Tibial nerve (tissue), 4 donors: ENCODE measurements around the gene RNF20. TPM values are rescaled to one million over a fixed set of nuclear protein-coding genes. Genes with fewer than 3 reads are reported as not detected.
"Not testable (repeated sequence)": the region's sequence is repeated elsewhere in the genome, so short reads cannot be mapped to it uniquely, and the experiment has no call there.

Experiments
- DNase-seq, 2 donors: peaks; one replicate each; pipeline ENCODE4 v3.0.0-alpha.2; 2019; ENCODE audit warnings: low spot score in 2 of 2
- H3K27ac ChIP-seq, 4 donors: fragments of 200-600 bp; sonication (generic) in 3 of 4; one replicate each; pipeline ENCODE4 v1.5.1; 2017 to 2019; ENCODE audit warnings: mild to moderate bottlenecking in 1 of 4
- H3K27me3 ChIP-seq, 2 donors: fragments of 200-600 bp; sonication (generic) in 1 of 2; one replicate each; pipeline versions ENCODE4 v1.5.1 to v1.6.0; 2017 to 2019
- H3K36me3 ChIP-seq, 3 donors: fragments of 200-600 bp; sonication (generic); one replicate each; pipeline ENCODE4 v1.5.1; 2018 to 2019
- H3K4me1 ChIP-seq, 4 donors: fragments of 200-600 bp; sonication (generic) in 3 of 4; one replicate each; pipeline ENCODE4 v1.5.1; 2017 to 2019
- H3K4me3 ChIP-seq, 4 donors: fragments of 200-600 bp; sonication (generic) in 3 of 4; one replicate each; pipeline ENCODE4 v1.5.1; 2017 to 2019; ENCODE audit warnings: mild to moderate bottlenecking in 1 of 4, moderate library complexity in 1 of 4
- H3K9me3 ChIP-seq, 4 donors: fragments of 200-600 bp; sonication (generic) in 3 of 4; one replicate each; pipeline ENCODE4 v1.5.1; 2017 to 2019
- CTCF ChIP-seq, 5 experiments: fragments of 200-600 bp in 3 of 5; fragments of 450-650 bp in 2 of 5; sonication (generic) in 3 of 5; IDR thresholded peaks; one replicate each; pipeline ENCODE4 v1.5.1; 2016 to 2019; ENCODE audit warnings: antibody characterized with exemption in 5 of 5, mild to moderate bottlenecking in 3 of 5, moderate library complexity in 2 of 5
- EP300 ChIP-seq, 2 donors: sonication (generic); formaldehyde crosslinking; IDR thresholded peaks; one replicate each; pipeline ENCODE4 v1.6.1; 2017; ENCODE audit warnings: antibody characterized with exemption in 2 of 2, mild to moderate bottlenecking in 1 of 2
- POLR2A ChIP-seq, 2 donors: fragments of 450-650 bp; IDR thresholded peaks; one replicate each; pipeline ENCODE4 v1.6.1; 2017; ENCODE audit warnings: antibody characterized with exemption in 2 of 2, mild to moderate bottlenecking in 2 of 2, moderate library complexity in 2 of 2
- WGBS, 2 donors: methylation state at CpG; one replicate each; pipeline ENCODE4 v1.1.5; 2018; 5-methylcytosine and 5-hydroxymethylcytosine counted together
- total RNA-seq, 4 donors: library from RNA; depleted of rRNA; stranded (reverse); fragments of >200 nt; gene quantifications; one replicate each; pipeline ENCODE4 v1.1.0, GENCODE V29; 2016

Gene RNF20
- total RNA-seq, 4 donors from 2014 or later, result 17.8 to 28.5 (median 23.8) TPM

GRCh38 chr9:101579711-101580545 lies 46.3 kb downstream of the RNF20 start:
- no peaks in the 10 kb centered on the region for H3K4me1 ChIP-seq
- no peaks in the 10 kb centered on the region for H3K36me3 ChIP-seq
- no peak for TF ChIP-seq POLR2A (IDR thresholded peaks at IDR 0.05)
- no peak for TF ChIP-seq CTCF (IDR thresholded peaks at IDR 0.05)
- TF ChIP-seq EP300 (IDR thresholded peaks at IDR 0.05), result no peak
- DNase-seq, result no peak
- no peaks in the 10 kb centered on the region for H3K27me3 ChIP-seq
- WGBS, 2 donors, result 77 to 84% methylated on average over 6 of the region's 6 CpGs
- H3K27ac ChIP-seq, result no peak overlapping the region
- H3K4me3 ChIP-seq, result no peak overlapping the region
- no peaks in the 10 kb centered on the region for H3K9me3 ChIP-seq

- TF ChIP-seq POLR2A (IDR thresholded peaks at IDR 0.05), result no peak
- no peak for TF ChIP-seq CTCF (IDR thresholded peaks at IDR 0.05)
- no peak for TF ChIP-seq EP300 (IDR thresholded peaks at IDR 0.05)
- Histone ChIP-seq H3K27ac (no peak overlapping the region), H3K27me3 (no peaks in the 10 kb centered on the region), H3K4me1 (no peaks in the 10 kb centered on the region), H3K36me3 (no peaks in the 10 kb centered on the region), H3K9me3 (no peaks in the 10 kb centered on the region), H3K4me3 (no peak overlapping the region)
- WGBS, 2 donors, result 52 to 60% methylated on average over 1 of the region's 1 CpG
- DNase-seq, result no peak
These were observed 48.9 kb downstream of the RNF20 start for GRCh38 chr9:101582553-101582952.

GRCh38 chr9:101585740-101586139 lies 52.1 kb downstream of the RNF20 start:
- H3K9me3 ChIP-seq, result no peaks in the 10 kb centered on the region
- WGBS, 2 donors, result 64 to 82% methylated on average over 3 of the region's 3 CpGs
- DNase-seq, result no peak
- no peak overlapping the region for H3K4me3 ChIP-seq
- no peaks in the 10 kb centered on the region for H3K27me3 ChIP-seq
- H3K36me3 ChIP-seq, result no peaks in the 10 kb centered on the region
- no peak for TF ChIP-seq CTCF (IDR thresholded peaks at IDR 0.05)
- TF ChIP-seq EP300 (IDR thresholded peaks at IDR 0.05), result peak in 1 of 2 donors; percentile 40
- H3K4me1 ChIP-seq, result no peaks in the 10 kb centered on the region
- no peak overlapping the region for H3K27ac ChIP-seq

GRCh38 chr9:101586651-101587050 lies 53.0 kb downstream of the RNF20 start:
- Histone ChIP-seq H3K27ac (no peak overlapping the region), H3K4me3 (no peak overlapping the region), H3K9me3 (no peaks in the 10 kb centered on the region), H3K27me3 (no peaks in the 10 kb centered on the region), H3K4me1 (no peaks in the 10 kb centered on the region), H3K36me3 (no peaks in the 10 kb centered on the region)
- DNase-seq, result no peak
- TF ChIP-seq CTCF (IDR thresholded peaks at IDR 0.05) (no peak), POLR2A (IDR thresholded peaks at IDR 0.05) (no peak), EP300 (IDR thresholded peaks at IDR 0.05) (no peak)
- WGBS, 2 donors, result 92 to 95% methylated on average over 5 of the region's 5 CpGs

GRCh38 chr9:101587332-101588043 lies 53.8 kb downstream of the RNF20 start:
- WGBS, 2 donors, result 77 to 84% methylated on average over 4 of the region's 4 CpGs
- Histone ChIP-seq H3K27me3 (no peaks in the 10 kb centered on the region), H3K4me3 (no peak overlapping the region), H3K36me3 (no peaks in the 10 kb centered on the region), H3K9me3 (no peaks in the 10 kb centered on the region), H3K27ac (no peak overlapping the region), H3K4me1 (no peaks in the 10 kb centered on the region)
- TF ChIP-seq POLR2A (IDR thresholded peaks at IDR 0.05), result no peak
- no peak for TF ChIP-seq CTCF (IDR thresholded peaks at IDR 0.05)
- no peak for TF ChIP-seq EP300 (IDR thresholded peaks at IDR 0.05)
- no peak for DNase-seq

GRCh38 chr9:101590074-101590473 lies 56.4 kb downstream of the RNF20 start:
- DNase-seq, H3K36me3 ChIP-seq, H3K27ac ChIP-seq, H3K4me3 ChIP-seq, H3K4me1 ChIP-seq, H3K27me3 ChIP-seq, H3K9me3 ChIP-seq: not testable (repeated sequence)
- 84 to 90% methylated on average over 6 of the region's 6 CpGs for WGBS, 2 donors
